B cell (primary cell): ENCODE results near the gene NR1D1. TPM values are rescaled to one million over a fixed set of nuclear protein-coding genes. Genes with fewer than 3 reads are reported as not detected.
A peak's percentile ranks its signal among the peaks of the same experiment; 100 is the strongest.

Experiments used
- ATAC-seq: fragments of 200-7000 bp; cut with Tn5 transposase; one replicate; pipeline ENCODE4 v1.10.0; 2021; ENCODE audit warnings: low read depth, mild to moderate bottlenecking, moderate number of reproducible peaks, moderate library complexity
- CTCF ChIA-PET: fragments of 350-600 bp; sonication (Branson Sonifier 250); formaldehyde crosslinking; loops from one replicate; lab custom pipeline; 2021; ENCODE audit warnings: antibody characterized with exemption, inconsistent platforms; lab: Charles Lee
- POLR2A ChIA-PET: fragments of 350-600 bp; sonication (Branson Sonifier 250); formaldehyde crosslinking; loops from one replicate; lab custom pipeline; 2021; ENCODE audit warnings: antibody characterized with exemption; lab: Charles Lee
- DNase-seq: peaks from one replicate; pipeline ENCODE4 v3.0.0; 2013
- H2AFZ ChIP-seq: 2 replicates; pipeline ENCODE4 v1.6.1; 2012; ENCODE audit warnings: mild to moderate bottlenecking, low read depth, low read length; ENCODE audit not compliant: insufficient read depth, poor library complexity, severe bottlenecking
- H3K27ac ChIP-seq, 2 donors: 1 replicate in 1 of 2; 2 replicates in 1 of 2; pipeline ENCODE4 v1.5.1; 2012 to 2013; ENCODE audit warnings: low read length in 2 of 2, mild to moderate bottlenecking in 2 of 2, moderate library complexity in 1 of 2
- H3K27me3 ChIP-seq, 4 experiments: fragments of 200-600 bp in 1 of 4; sonication (generic) in 1 of 4; replicated peaks in 1 of 4; 1 replicate in 2 of 4; 2 replicates in 2 of 4; pipeline versions ENCODE4 v1.6.1 to v1.7.0; 2013 to 2016; ENCODE audit warnings: low read length in 3 of 4, mild to moderate bottlenecking in 2 of 4, mixed read lengths in 1 of 4, moderate library complexity in 1 of 4; ENCODE audit not compliant: insufficient read depth in 4 of 4, control insufficient read depth in 3 of 4; ENCODE audit errors: control extremely low read depth in 1 of 4
- H3K36me3 ChIP-seq, 2 experiments: replicated peaks in 1 of 2; 1 replicate in 1 of 2; 2 replicates in 1 of 2; pipeline versions ENCODE4 v1.6.1 to v1.7.1; 2013; ENCODE audit warnings: low read length in 1 of 2; ENCODE audit not compliant: insufficient read depth in 2 of 2, control insufficient read depth in 1 of 2; ENCODE audit errors: control extremely low read depth in 1 of 2, extremely low read depth in 1 of 2
- H3K4me1 ChIP-seq, 2 donors: fragments of 200-600 bp in 1 of 2; sonication (generic) in 1 of 2; 1 replicate in 1 of 2; 2 replicates in 1 of 2; pipeline versions ENCODE4 v1.5.1 to v1.6.1; 2013 to 2017; ENCODE audit warnings: low read length in 2 of 2; ENCODE audit not compliant: control insufficient read depth in 2 of 2, insufficient read depth in 2 of 2
- H3K4me2 ChIP-seq: replicated peaks from 2 replicates; pipeline ENCODE3; 2012; ENCODE audit warnings: mild to moderate bottlenecking, low read depth, low read length; ENCODE audit not compliant: poor library complexity, severe bottlenecking
- H3K4me3 ChIP-seq, 5 experiments: fragments of 200-600 bp in 1 of 5; sonication (generic) in 1 of 5; 1 replicate in 3 of 5; 2 replicates in 2 of 5; pipeline versions ENCODE4 v1.5.1 to v1.7.0; 2011 to 2016; ENCODE audit warnings: low read length in 4 of 5, mild to moderate bottlenecking in 4 of 5, low read depth in 2 of 5, control low read depth in 1 of 5, moderate library complexity in 1 of 5; ENCODE audit not compliant: insufficient read depth in 1 of 5; ENCODE audit errors: control extremely low read depth in 1 of 5, extremely low read depth in 1 of 5
- H3K79me2 ChIP-seq: fragments of 200-600 bp; sonication (generic); one replicate; pipeline ENCODE4 v1.6.0; 2016; ENCODE audit warnings: low read length; ENCODE audit not compliant: control insufficient read depth, insufficient read depth
- H3K9ac ChIP-seq: fragments of 200-600 bp; sonication (generic); 2 replicates; pipeline ENCODE4 v1.6.1; 2017; ENCODE audit warnings: mild to moderate bottlenecking, low read length, moderate library complexity
- H3K9me3 ChIP-seq, 3 donors: one replicate each; pipeline versions ENCODE4 v1.6.1 to v1.7.1; 2013; ENCODE audit warnings: low read length in 2 of 3; ENCODE audit not compliant: control insufficient read depth in 2 of 3, insufficient read depth in 1 of 3; ENCODE audit errors: control extremely low read depth in 1 of 3
- H4K20me1 ChIP-seq: 2 replicates; pipeline ENCODE4 v1.6.0; 2012; ENCODE audit warnings: mild to moderate bottlenecking, low read length; ENCODE audit not compliant: insufficient read depth, control insufficient read depth, poor library complexity, severe bottlenecking
- H3K27ac Mint-ChIP-seq: one replicate; pipeline ENCODE4 v1.8.0; 2021; ENCODE audit warnings: mixed read lengths
- H3K27me3 Mint-ChIP-seq: one replicate; pipeline ENCODE4 v1.8.0; 2021; ENCODE audit warnings: mixed read lengths
- H3K4me1 Mint-ChIP-seq: one replicate; pipeline ENCODE4 v1.8.0; 2021; ENCODE audit warnings: mixed read lengths
- H3K4me3 Mint-ChIP-seq: one replicate; pipeline ENCODE4 v1.8.0; 2021; ENCODE audit warnings: mixed read lengths
- H3K9me3 Mint-ChIP-seq: one replicate; pipeline ENCODE4 v1.8.0; 2022; ENCODE audit warnings: mixed read lengths; ENCODE audit not compliant: insufficient read depth
- CTCF ChIP-seq: fragments of 200-600 bp; IDR thresholded peaks from one replicate; pipeline ENCODE4 v1.8.0; 2022; ENCODE audit warnings: antibody characterized with exemption, mild to moderate bottlenecking
- EZH2 ChIP-seq: IDR thresholded peaks from 2 replicates; pipeline ENCODE4 v1.6.1; 2012; ENCODE audit warnings: borderline replicate concordance, low read depth, mild to moderate bottlenecking, moderate library complexity, low read length; ENCODE audit not compliant: insufficient read depth, poor library complexity, severe bottlenecking
- WGBS: methylation state at CpG from one replicate; pipeline ENCODE4 v1.1.5; 2013; ENCODE audit warnings: missing lambda C conversion rate; ENCODE audit not compliant: insufficient coverage; 5-methylcytosine and 5-hydroxymethylcytosine counted together
- intact Hi-C: fragments of 100-400 bp; cut with micrococcal nuclease; formaldehyde crosslinking; loops from one replicate; pipeline ENCODE4 v1.10.0; 2022
- polyA plus RNA-seq: library from polyadenylated mRNA; depleted of rRNA; stranded (reverse); fragments of >200 nt; gene quantifications from 2 replicates; pipeline ENCODE4 v1.2.3, GENCODE V29; 2012
- total RNA-seq, 2 donors: library from RNA; stranded (reverse); fragments of 120-200 nt in 1 of 2; gene quantifications; 1 replicate in 1 of 2; 2 replicates in 1 of 2; pipeline versions ENCODE4 v1.2.3 to v1.2.4, GENCODE V29; 2013 to 2022

NR1D1 gene
- total and polyA plus RNA-seq, 2 donors (not counting 1 experiment from before 2014, with no cell fraction given): 6.7 to 7.7 TPM

GRCh38 chr17:40063187-40063771 lies 37.1 kb downstream of the NR1D1 start:
- Mint-ChIP-seq H3K27me3 (peaks cover 4% of the 10 kb centered on the region), H3K4me3 (peak overlapping the region; percentile 86), H3K4me1 (peaks cover 46% of the 10 kb centered on the region), H3K9me3 (no peaks in the 10 kb centered on the region), H3K27ac (peak overlapping the region; percentile 83)
- ATAC-seq (peak; percentile 10), DNase-seq (peak; percentile 48)
- Histone ChIP-seq H3K4me2 (peak overlapping the region; percentile 99), H3K27me3 (peaks cover 0 to 5% (median 1%) of the 10 kb centered on the region in 4 experiments), H3K4me3 (peak overlapping the region; percentile 53 to 96 (median 95)), H3K9ac (peak overlapping the region; percentile 92), H3K27ac (peak overlapping the region; percentile 57 to 59), H3K79me2 (peaks cover 51% of the 10 kb centered on the region), H2AFZ (peak overlapping the region; percentile 97), H3K9me3 (no peaks in the 10 kb centered on the region), H3K36me3 (no peaks in the 10 kb centered on the region), H3K4me1 (peaks cover 24 to 30% of the 10 kb centered on the region in 2 donors), H4K20me1 (peaks cover 15% of the 10 kb centered on the region)
- POLR2A ChIA-PET: interaction anchor here (0.9 to 2.2 kb wide), 6 partner anchors 9 to 263 kb away, joined by 3 to 14 read pairs (median 4); partner anchors contain the start of genes MED24 and NR1D1
- intact Hi-C loops: loop anchor here (1.0 to 2.0 kb wide), 4 partner anchors 12 to 106 kb away; partner anchors contain the start of gene NR1D1
- TF ChIP-seq CTCF: no peak
- TF ChIP-seq EZH2: no peak
- CTCF ChIA-PET: interaction anchor here (0.9 to 11.1 kb wide), 7 partner anchors 12 to 105 kb away, joined by 3 to 119 read pairs (median 5); partner anchors contain the start of genes MSL1 and NR1D1
- WGBS: 1% methylated on average over 42 of the region's 42 CpGs
